ENCODE data around the gene MYO9B. TPM values are rescaled to one million over a fixed set of nuclear protein-coding genes. Genes with fewer than 3 reads are reported as not detected.

Gene MYO9B
- total and polyA plus RNA-seq, 2 of the 13 experiments (the other 11 are each of a cell fraction or from before 2014, with no cell fraction given), result 18.0 to 18.3 TPM

- TF ChIP-seq ZNF253 (CRISPR knock-in tag; IDR thresholded peaks at IDR 0.05; ENCODE audit: borderline replicate concordance) (no peak), ZNF646 (CRISPR knock-in tag; IDR thresholded peaks at IDR 0.05) (0 out of 2 replicates have a peak, but pooled peaks have one; percentile 28), ZNF446 (CRISPR knock-in tag; IDR thresholded peaks at IDR 0.05) (peak; percentile 80; the same call in 1 of the 2 replicates), MYNN (CRISPR knock-in tag; IDR thresholded peaks at IDR 0.05; ENCODE audit: low read depth) (no peak), NFKBIZ (CRISPR knock-in tag; IDR thresholded peaks at IDR 0.05) (peak; percentile 60; the same call in 1 of the 2 replicates), SAP130 (CRISPR knock-in tag; IDR thresholded peaks at IDR 0.05; ENCODE audit: low read depth) (peak; percentile 98), KAT8 (CRISPR knock-in tag; IDR thresholded peaks at IDR 0.05) (peak; percentile 97), ZNF614 (CRISPR knock-in tag; IDR thresholded peaks at IDR 0.05; ENCODE audit: borderline replicate concordance) (peak; percentile 72; the same call in 1 of the 2 replicates), SSRP1 (CRISPR knock-in tag; IDR thresholded peaks at IDR 0.05) (no peak), RFXAP (CRISPR knock-in tag; IDR thresholded peaks at IDR 0.05; ENCODE audit: borderline replicate concordance) (no peak; the same call in 1 of the 2 replicates), SKI (IDR thresholded peaks at IDR 0.05; ENCODE audit: partially characterized antibody) (no peak), KDM5A (IDR thresholded peaks at IDR 0.05; ENCODE audit: borderline replicate concordance, low read length) (peak; percentile 76; the same call in 1 of the 2 replicates), ZNF513 (CRISPR knock-in tag; conservative IDR thresholded peaks at IDR 0.05) (no peak), ZNF337 (CRISPR knock-in tag; IDR thresholded peaks at IDR 0.05; ENCODE audit: borderline replicate concordance, low read depth) (peak; percentile 66; the same call in 1 of the 2 replicates), ZSCAN5A (CRISPR knock-in tag; IDR thresholded peaks at IDR 0.05; ENCODE audit: borderline replicate concordance) (0 out of 2 replicates have a peak, but pooled peaks have one; percentile 41), NRL (CRISPR knock-in tag; IDR thresholded peaks at IDR 0.05; ENCODE audit: borderline replicate concordance) (peak; percentile 80; the same call in 1 of the 2 replicates)
These were observed 139.8 kb downstream of the MYO9B start, which contains the start of gene USE1 (continued) for GRCh38 chr19:17215127-17215971.
